Middle frontal gyrus (tissue), 1 donor: Measurements from ENCODE around the gene RPS6KL1.

ENCODE experiments used
- DNase-seq: peaks from one replicate; pipeline ENCODE4 v3.0.0-alpha.2; 2015; ENCODE audit warnings: low spot score; ENCODE audit errors: extremely low spot score

The RPS6KL1 gene

GRCh38 chr14:74952697-74953484 is 29.8 kb upstream of the RPS6KL1 start:
- DNase-seq = no peak

GRCh38 chr14:74952180-74952665 is 29.2 kb upstream of the RPS6KL1 start:
- DNase-seq = no peak

- DNase-seq = no peak
Observed at GRCh38 chr14:74951443-74952179, 28.6 kb upstream of the RPS6KL1 start.

GRCh38 chr14:74950795-74951442 is 27.9 kb upstream of the RPS6KL1 start:
- no peak for DNase-seq

GRCh38 chr14:74949859-74950573 is 27.0 kb upstream of the RPS6KL1 start:
- no peak for DNase-seq

GRCh38 chr14:74949191-74949601 is 26.1 kb upstream of the RPS6KL1 start:
- no peak for DNase-seq

GRCh38 chr14:74948228-74949175 is 25.4 kb upstream of the RPS6KL1 start:
- DNase-seq = no peak

- DNase-seq = no peak
Observed at GRCh38 chr14:74947353-74948227, 24.5 kb upstream of the RPS6KL1 start.

GRCh38 chr14:74946659-74947281 is 23.7 kb upstream of the RPS6KL1 start:
- no peak for DNase-seq

GRCh38 chr14:74945852-74946658 is 23.0 kb upstream of the RPS6KL1 start:
- DNase-seq = peak; percentile 21

GRCh38 chr14:74945261-74945851 is 22.3 kb upstream of the RPS6KL1 start:
- no peak for DNase-seq

GRCh38 chr14:74942608-74943007 is 19.5 kb upstream of the RPS6KL1 start:
- no peak for DNase-seq

GRCh38 chr14:74942181-74942580 is 19.1 kb upstream of the RPS6KL1 start:
- no peak for DNase-seq

- DNase-seq = no peak
Observed at GRCh38 chr14:74941676-74942097, 18.6 kb upstream of the RPS6KL1 start.

- DNase-seq = no peak
Observed at GRCh38 chr14:74940956-74941565, 18.0 kb upstream of the RPS6KL1 start.

- no peak for DNase-seq
Observed at GRCh38 chr14:74938531-74939495, 15.8 kb upstream of the RPS6KL1 start.
